ENCODE results near the gene ATOX1. TPM values are rescaled to one million over a fixed set of nuclear protein-coding genes. Genes with fewer than 3 reads are reported as not detected.

Gene ATOX1
- total and polyA plus RNA-seq, 10 of the 15 experiments (the other 5 are each of a cell fraction or from before 2014, with no cell fraction given): 130 to 642 (median 245) TPM

- TF ChIP-seq ZBTB40 (IDR thresholded peaks at IDR 0.05; ENCODE audit: borderline replicate concordance) (peak; percentile 91), RELA (IDR thresholded peaks at IDR 0.05; ENCODE audit: borderline replicate concordance, partially characterized antibody) (no peak), MXI1 (IDR thresholded peaks at IDR 0.05; ENCODE audit: low read depth, low read length) (peak; percentile 88; the same call in 1 of the 2 replicates), BCL3 (IDR thresholded peaks at IDR 0.05; ENCODE audit: borderline replicate concordance, insufficient read depth, low read depth, low read length, poor library complexity, severe bottlenecking) (peak; percentile 24), ZNF592 (IDR thresholded peaks at IDR 0.05) (no peak), HCFC1 (IDR thresholded peaks at IDR 0.05; ENCODE audit: low read length) (peak; percentile 29; the same call in 1 of the 2 replicates), NRF1 (conservative IDR thresholded peaks at IDR 0.05; ENCODE audit: low read depth, low read length) (peak; percentile 30), MEF2B (IDR thresholded peaks at IDR 0.05; ENCODE audit: partially characterized antibody, poor library complexity, severe bottlenecking) (peak; percentile 72), RCOR1 (conservative IDR thresholded peaks at IDR 0.05; ENCODE audit: low read depth, low read length) (no peak), POLR2A (IDR thresholded peaks at IDR 0.05; ENCODE audit: low read depth, low read length) (peak; percentile 18), CEBPB (IDR thresholded peaks at IDR 0.05; ENCODE audit: borderline replicate concordance in 1 of 2, low read depth in 2 of 2, low read length in 2 of 2) (peak in 1 of 2 experiments; percentile 65; a peak in 1 of 4 replicates), MAX (IDR thresholded peaks at IDR 0.05; ENCODE audit: low read depth, low read length) (peak; percentile 90), SMC3 (IDR thresholded peaks at IDR 0.05; ENCODE audit: borderline replicate concordance, low read length) (peak; percentile 34; the same call in 1 of the 2 replicates), TCF12 (IDR thresholded peaks at IDR 0.05; ENCODE audit: low read depth, low read length) (peak; percentile 84; the same call in 1 of the 2 replicates), IRF3 (IDR thresholded peaks at IDR 0.05) (peak; percentile 99), KLF5 (IDR thresholded peaks at IDR 0.05; ENCODE audit: partially characterized antibody) (peak; percentile 95), NFIC (IDR thresholded peaks at IDR 0.05; ENCODE audit: low read depth, low read length) (no peak)
Observed at GRCh38 chr5:151771259-151772028, 13.0 kb upstream of the ATOX1 start, which contains the start of gene G3BP1 (continued).
